ENCODE data around the gene ADGRD1.

Gene ADGRD1

GRCh38 chr12:130982565-130983225, 29.0 kb downstream of the ADGRD1 start:
- no peak overlapping the region for H3K4me3 ChIP-seq (ENCODE audit: low read depth, low read length)
- DNase-seq (ENCODE audit: low read depth) = no peak
- TF ChIP-seq MAX (IDR thresholded peaks at IDR 0.05; ENCODE audit: low read depth, low read length) (no peak), POLR2A (IDR thresholded peaks at IDR 0.05; ENCODE audit: extremely low read depth, insufficient read length) (no peak), MYC (IDR thresholded peaks at IDR 0.05; ENCODE audit: low read depth, low read length) (no peak), CTCF (IDR thresholded peaks at IDR 0.05; ENCODE audit: low read depth, low read length) (no peak)

GRCh38 chr12:130983328-130984017, 29.8 kb downstream of the ADGRD1 start:
- no peak for TF ChIP-seq CTCF (IDR thresholded peaks at IDR 0.05; ENCODE audit: low read depth, low read length)
- no peak for TF ChIP-seq POLR2A (IDR thresholded peaks at IDR 0.05; ENCODE audit: extremely low read depth, insufficient read length)
- no peak for TF ChIP-seq MAX (IDR thresholded peaks at IDR 0.05; ENCODE audit: low read depth, low read length)
- TF ChIP-seq MYC (IDR thresholded peaks at IDR 0.05; ENCODE audit: low read depth, low read length) = no peak
- H3K4me3 ChIP-seq (ENCODE audit: low read depth, low read length) = no peak overlapping the region
- DNase-seq (ENCODE audit: low read depth) = no peak

- DNase-seq (ENCODE audit: low read depth) = no peak
- H3K4me3 ChIP-seq (ENCODE audit: low read depth, low read length) = no peak overlapping the region
- no peak for TF ChIP-seq MYC (IDR thresholded peaks at IDR 0.05; ENCODE audit: low read depth, low read length)
- no peak for TF ChIP-seq MAX (IDR thresholded peaks at IDR 0.05; ENCODE audit: low read depth, low read length)
Observed at GRCh38 chr12:130984183-130985058, 30.7 kb downstream of the ADGRD1 start.

GRCh38 chr12:130987151-130987931, 33.6 kb downstream of the ADGRD1 start:
- no peak for DNase-seq (ENCODE audit: low read depth)
- TF ChIP-seq MYC (IDR thresholded peaks at IDR 0.05; ENCODE audit: low read depth, low read length) = no peak
- no peak overlapping the region for H3K4me3 ChIP-seq (ENCODE audit: low read depth, low read length)

- no peak for TF ChIP-seq MYC (IDR thresholded peaks at IDR 0.05; ENCODE audit: low read depth, low read length)
- no peak for TF ChIP-seq MAX (IDR thresholded peaks at IDR 0.05; ENCODE audit: low read depth, low read length)
- TF ChIP-seq POLR2A (IDR thresholded peaks at IDR 0.05; ENCODE audit: extremely low read depth, insufficient read length) = no peak
- no peak for TF ChIP-seq CTCF (IDR thresholded peaks at IDR 0.05; ENCODE audit: low read depth, low read length)
- no peak for DNase-seq (ENCODE audit: low read depth)
- no peak overlapping the region for H3K4me3 ChIP-seq (ENCODE audit: low read depth, low read length)
Observed at GRCh38 chr12:130988261-130988660, 34.6 kb downstream of the ADGRD1 start.

- no peak overlapping the region for H3K4me3 ChIP-seq (ENCODE audit: low read depth, low read length)
- DNase-seq (ENCODE audit: low read depth) = no peak
- TF ChIP-seq MYC (IDR thresholded peaks at IDR 0.05; ENCODE audit: low read depth, low read length) (no peak), CTCF (IDR thresholded peaks at IDR 0.05; ENCODE audit: low read depth, low read length) (no peak), MAX (IDR thresholded peaks at IDR 0.05; ENCODE audit: low read depth, low read length) (no peak), POLR2A (IDR thresholded peaks at IDR 0.05; ENCODE audit: extremely low read depth, insufficient read length) (no peak)
Observed at GRCh38 chr12:130988751-130989150, 35.0 kb downstream of the ADGRD1 start.

All from NB4 (cell line).